ENCODE measurements around the gene CHKA.

Gene CHKA

DNA sequence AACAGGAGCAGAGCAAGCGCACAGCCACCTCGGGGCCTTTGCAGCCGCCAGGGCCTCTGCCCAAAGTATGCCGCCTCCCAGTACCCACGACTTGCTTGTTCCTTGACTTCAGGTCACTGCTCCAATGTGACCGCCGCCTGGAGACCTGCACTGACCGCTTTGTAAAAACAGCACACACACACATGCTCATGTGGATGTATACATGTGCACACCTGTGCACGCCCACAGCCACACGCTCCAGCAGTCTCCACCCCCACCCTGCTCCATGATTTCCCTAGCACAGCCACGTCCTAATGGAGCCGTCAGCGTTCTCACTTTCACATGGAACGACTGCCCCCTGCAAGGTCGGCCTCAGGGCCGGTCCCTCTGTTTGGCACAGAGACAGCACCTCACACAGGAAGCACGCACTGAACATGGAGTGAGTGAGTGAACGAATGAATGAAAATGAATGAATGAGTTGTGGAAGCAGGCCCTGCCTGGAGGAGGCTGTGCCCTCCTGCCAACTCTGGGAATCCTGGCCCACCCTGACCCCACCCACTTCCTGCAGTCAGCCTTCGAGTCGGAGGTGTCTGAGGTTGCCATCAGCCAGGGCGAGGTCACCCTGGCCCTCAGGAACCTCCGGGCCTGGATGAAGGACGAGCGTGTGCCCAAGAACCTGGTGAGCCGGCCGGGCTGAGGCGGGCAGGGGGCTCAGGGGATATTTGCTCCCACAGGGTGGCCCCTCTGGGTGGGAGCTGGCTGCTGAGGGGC, 103.0 kb downstream of the CHKA start:
- Mint-ChIP-seq H3K36me3 (ENCODE audit: low read depth) (no peaks in the 10 kb centered on the region), H3K9me3 (no peaks in the 10 kb centered on the region), H3K4me3 (no peak overlapping the region), H3K4me1 (peaks cover 13% of the 10 kb centered on the region), H3K27me3 (ENCODE audit: low read depth) (peaks cover 8% of the 10 kb centered on the region), H3K27ac (peak overlapping the region in 1 of 3 experiments; percentile 40)
- no peak for TF ChIP-seq CTCF (IDR thresholded peaks at IDR 0.05; ENCODE audit: unreplicated experiment in 3 of 3)

GRCh38 chr11:68016904-68017817, 104.0 kb downstream of the CHKA start:
- TF ChIP-seq CTCF (IDR thresholded peaks at IDR 0.05; ENCODE audit: unreplicated experiment in 3 of 3) = no peak

DNA sequence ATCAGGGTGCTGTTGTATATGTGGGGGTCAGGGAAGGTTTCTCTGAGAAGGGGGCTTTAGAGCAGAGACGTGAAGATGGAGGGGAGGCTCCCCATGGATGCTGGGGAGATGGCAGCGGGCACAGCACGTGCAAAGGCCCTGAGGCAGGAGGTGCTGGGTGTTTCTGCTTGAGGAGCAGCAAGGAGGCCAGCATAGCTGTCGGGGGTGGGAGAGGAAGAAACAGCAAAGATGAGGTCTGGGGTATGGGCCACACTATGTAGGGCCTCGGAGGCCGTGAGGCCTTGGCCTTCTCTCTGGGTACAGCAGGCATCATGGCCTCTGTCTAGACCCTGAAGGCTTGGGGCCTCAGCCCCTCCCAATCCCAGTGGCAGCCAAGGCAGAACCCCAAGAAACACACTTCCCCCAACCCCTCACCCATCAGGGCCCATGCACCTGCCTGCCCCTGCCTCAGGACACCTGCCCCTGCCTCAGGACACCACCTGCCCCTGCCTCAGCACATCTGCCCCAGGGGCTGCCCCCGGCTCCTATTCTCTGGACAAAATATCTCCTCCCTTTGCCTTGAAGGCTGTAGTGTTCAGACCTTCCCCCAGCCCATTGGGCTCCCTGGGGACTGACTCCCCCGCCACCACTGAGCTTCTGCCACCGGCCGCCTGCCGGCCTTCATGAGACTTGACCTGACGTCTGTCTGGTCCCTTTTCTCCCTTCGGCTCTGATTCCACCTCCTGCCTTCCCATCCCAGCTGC, 104.9 kb downstream of the CHKA start:
- no peaks in the 10 kb centered on the region for H3K36me3 Mint-ChIP-seq (ENCODE audit: low read depth)
- H3K9me3 Mint-ChIP-seq = no peaks in the 10 kb centered on the region
- peak overlapping the region in 2 of 3 experiments; percentile 41 to 59 for H3K27ac Mint-ChIP-seq
- H3K4me1 Mint-ChIP-seq = peaks cover 15% of the 10 kb centered on the region
- peaks cover 11% of the 10 kb centered on the region for H3K27me3 Mint-ChIP-seq (ENCODE audit: low read depth)
- no peak overlapping the region for H3K4me3 Mint-ChIP-seq
- TF ChIP-seq CTCF (IDR thresholded peaks at IDR 0.05; ENCODE audit: unreplicated experiment in 3 of 3) = no peak

More at GRCh38 chr11:68016904-68017817, 104.0 kb downstream of the CHKA start:
- Mint-ChIP-seq H3K27me3 (ENCODE audit: low read depth) (peaks cover 11% of the 10 kb centered on the region), H3K36me3 (ENCODE audit: low read depth) (no peaks in the 10 kb centered on the region), H3K4me1 (peaks cover 15% of the 10 kb centered on the region), H3K27ac (peak overlapping the region in 2 of 3 experiments; percentile 41 to 59), H3K9me3 (no peaks in the 10 kb centered on the region), H3K4me3 (no peak overlapping the region)

DNA sequence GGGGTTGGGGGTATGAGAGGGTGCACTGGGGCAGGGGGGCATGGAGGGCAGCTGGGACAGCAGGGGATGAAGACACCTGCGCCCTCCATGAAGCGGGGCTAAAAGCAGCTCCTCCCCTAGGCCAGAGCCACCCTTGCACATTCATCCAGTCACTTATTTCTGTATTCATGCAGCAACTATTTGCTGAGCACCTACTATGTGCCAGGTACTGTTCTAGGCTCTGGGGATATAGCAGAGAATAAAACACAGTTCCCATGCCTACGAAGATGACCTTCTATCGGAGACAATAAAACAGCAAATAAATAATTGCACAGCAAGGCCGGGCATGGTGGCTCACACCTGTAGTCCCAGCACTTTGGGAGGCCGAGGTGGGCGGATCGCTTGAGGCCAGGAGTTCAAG, 105.7 kb downstream of the CHKA start:
- H3K27ac Mint-ChIP-seq = no peak overlapping the region
- peaks cover 14% of the 10 kb centered on the region for H3K27me3 Mint-ChIP-seq (ENCODE audit: low read depth)
- TF ChIP-seq CTCF (IDR thresholded peaks at IDR 0.05; ENCODE audit: unreplicated experiment in 3 of 3) = no peak
- H3K9me3 Mint-ChIP-seq = no peaks in the 10 kb centered on the region
- no peak overlapping the region for H3K4me3 Mint-ChIP-seq
- no peaks in the 10 kb centered on the region for H3K36me3 Mint-ChIP-seq (ENCODE audit: low read depth)
- peaks cover 21% of the 10 kb centered on the region for H3K4me1 Mint-ChIP-seq

- no peak overlapping the region for H3K4me3 Mint-ChIP-seq
- H3K27ac Mint-ChIP-seq = no peak overlapping the region
- peaks cover 14% of the 10 kb centered on the region for H3K27me3 Mint-ChIP-seq (ENCODE audit: low read depth)
- peaks cover 21% of the 10 kb centered on the region for H3K4me1 Mint-ChIP-seq
- no peaks in the 10 kb centered on the region for H3K9me3 Mint-ChIP-seq
- no peaks in the 10 kb centered on the region for H3K36me3 Mint-ChIP-seq (ENCODE audit: low read depth)
- no peak for TF ChIP-seq CTCF (IDR thresholded peaks at IDR 0.05; ENCODE audit: unreplicated experiment in 3 of 3)
Measured at GRCh38 chr11:68014947-68015447, 106.2 kb downstream of the CHKA start.

Data from nephron (organoid).